IMR-90 (cell line): ENCODE results near the gene SAG. TPM values are rescaled to one million over a fixed set of nuclear protein-coding genes. Genes with fewer than 3 reads are reported as not detected.

ENCODE experiments used
- ATAC-seq: fragments of 200-7000 bp; cut with Tn5 transposase; 2 replicates; pipeline ENCODE4 v1.9.1; 2020; ENCODE audit warnings: low read depth, mild to moderate bottlenecking, moderate library complexity
- BruUV-seq: library from RNA; stranded (reverse); fragments of 400-500 nt; replicated peaks from 2 replicates; lab custom pipeline; 2021; lab: Mats Ljungman, UMichigan
- CTCF ChIA-PET: fragments of 300-600 bp; formaldehyde crosslinking; extraction: SDS; loops from one replicate; lab custom pipeline; 2021; ENCODE audit warnings: antibody characterized with exemption; lab: Yijun Ruan, JAX
- POLR2A ChIA-PET: fragments of 300-600 bp; sonication (Branson Sonifier 250); formaldehyde crosslinking; loops from one replicate; lab custom pipeline; 2022; ENCODE audit warnings: antibody characterized with exemption; ENCODE audit not compliant: unreplicated experiment; lab: Charles Lee
- DNase-seq: peaks from one replicate; pipeline ENCODE4 v3.0.0; 2013
- H2AFZ ChIP-seq: replicated peaks from 2 replicates; pipeline ENCODE3; 2013; ENCODE audit warnings: low read length, mild to moderate bottlenecking; ENCODE audit not compliant: poor library complexity
- H2AK5ac ChIP-seq: 2 replicates; pipeline ENCODE4 v1.6.1; 2013; ENCODE audit warnings: low read depth, low read length, inconsistent platforms
- H2AK9ac ChIP-seq: replicated peaks from 2 replicates; pipeline ENCODE3; 2013; ENCODE audit warnings: mild to moderate bottlenecking, low read depth, low read length, moderate library complexity; ENCODE audit not compliant: poor library complexity
- H2BK120ac ChIP-seq: 2 replicates; pipeline ENCODE4 v1.6.1; 2013; ENCODE audit warnings: low read depth, low read length, inconsistent platforms
- H2BK15ac ChIP-seq: 3 replicates; pipeline ENCODE4 v1.6.1; 2013; ENCODE audit warnings: low read depth, low read length, inconsistent platforms
- H2BK20ac ChIP-seq: 2 replicates; pipeline ENCODE4 v1.6.1; 2013; ENCODE audit warnings: low read depth, mild to moderate bottlenecking, inconsistent platforms, low read length, moderate library complexity
- H2BK5ac ChIP-seq: 2 replicates; pipeline ENCODE4 v1.6.1; 2013; ENCODE audit warnings: mild to moderate bottlenecking, low read depth, low read length, inconsistent platforms; ENCODE audit not compliant: poor library complexity, severe bottlenecking
- H3K14ac ChIP-seq: replicated peaks from 2 replicates; pipeline ENCODE4 v1.6.1; 2013; ENCODE audit warnings: low read depth, low read length, inconsistent platforms
- H3K18ac ChIP-seq: 2 replicates; pipeline ENCODE4 v1.6.1; 2013; ENCODE audit warnings: low read depth, low read length, control low read depth
- H3K23ac ChIP-seq: 2 replicates; pipeline ENCODE4 v1.6.1; 2013; ENCODE audit warnings: low read depth, low read length, inconsistent platforms
- H3K27ac ChIP-seq: 2 replicates; pipeline ENCODE4 v1.5.1; 2013; ENCODE audit warnings: mild to moderate bottlenecking, control low read depth, low read length; ENCODE audit not compliant: insufficient read depth
- H3K27me3 ChIP-seq: 2 replicates; pipeline ENCODE4 v1.6.1; 2013; ENCODE audit warnings: low read length; ENCODE audit not compliant: control insufficient read depth, insufficient read depth
- H3K36me3 ChIP-seq: 2 replicates; pipeline ENCODE4 v1.6.1; 2013; ENCODE audit warnings: low read length, mixed read lengths; ENCODE audit not compliant: control insufficient read depth, insufficient read depth
- H3K4ac ChIP-seq: 2 replicates; pipeline ENCODE4 v1.6.1; 2013; ENCODE audit warnings: low read depth, low read length, inconsistent platforms
- H3K4me1 ChIP-seq: 2 replicates; pipeline ENCODE4 v1.6.1; 2013; ENCODE audit warnings: low read length, mixed read lengths; ENCODE audit not compliant: control insufficient read depth, insufficient read depth
- H3K4me2 ChIP-seq: 2 replicates; pipeline ENCODE4 v1.6.1; 2013; ENCODE audit warnings: low read depth, mild to moderate bottlenecking, control low read depth, low read length, moderate library complexity
- H3K4me3 ChIP-seq: 2 replicates; pipeline ENCODE4 v1.5.1; 2013; ENCODE audit warnings: low read depth, mild to moderate bottlenecking, control low read depth, low read length, moderate library complexity; ENCODE audit not compliant: insufficient read depth
- H3K56ac ChIP-seq: 2 replicates; pipeline ENCODE4 v1.6.1; 2013; ENCODE audit warnings: low read length, inconsistent platforms; ENCODE audit not compliant: insufficient read depth; ENCODE audit errors: extremely low read depth
- H3K79me1 ChIP-seq, 2 experiments: 2 replicates each; pipeline ENCODE4 v1.6.1; 2013; ENCODE audit warnings: low read length in 2 of 2, inconsistent platforms in 1 of 2, low read depth in 1 of 2
- H3K9ac ChIP-seq: 2 replicates; pipeline ENCODE4 v1.6.1; 2013; ENCODE audit warnings: low read depth, low read length, control low read depth
- H3K9me1 ChIP-seq: 2 replicates; pipeline ENCODE4 v1.6.1; 2013; ENCODE audit warnings: low read length, inconsistent platforms; ENCODE audit not compliant: insufficient read depth
- H3K9me3 ChIP-seq: 2 replicates; pipeline ENCODE4 v1.6.1; 2013; ENCODE audit warnings: low read length; ENCODE audit not compliant: control insufficient read depth, insufficient read depth
- H4K20me1 ChIP-seq: 2 replicates; pipeline ENCODE4 v1.6.1; 2013; ENCODE audit warnings: low read length, inconsistent platforms; ENCODE audit not compliant: insufficient read depth
- H4K5ac ChIP-seq: 2 replicates; pipeline ENCODE4 v1.6.1; 2013; ENCODE audit warnings: mild to moderate bottlenecking, low read depth, low read length, control low read depth
- H4K8ac ChIP-seq, 2 experiments: 2 replicates each; pipeline ENCODE4 v1.6.1; 2013; ENCODE audit warnings: low read depth in 2 of 2, low read length in 2 of 2, control low read depth in 1 of 2, inconsistent platforms in 1 of 2
- H4K91ac ChIP-seq: 2 replicates; pipeline ENCODE4 v1.6.1; 2013; ENCODE audit warnings: low read depth, low read length, inconsistent platforms; ENCODE audit not compliant: insufficient read depth
- BHLHE40 ChIP-seq: fragments of 150-350 bp; IDR thresholded peaks from 2 replicates; pipeline ENCODE4 v1.6.1; 2016; ENCODE audit warnings: mild to moderate bottlenecking, low read depth, low read length
- CEBPB ChIP-seq: IDR thresholded peaks from 2 replicates; pipeline ENCODE4 v1.6.1; 2012; ENCODE audit warnings: low read depth, low read length, improper control_type of control experiment
- CHD1 ChIP-seq: IDR thresholded peaks from 2 replicates; pipeline ENCODE4 v1.6.1; 2012; ENCODE audit warnings: low read depth, low read length, improper control_type of control experiment
- ELK1 ChIP-seq: fragments of 150-350 bp; IDR thresholded peaks from 2 replicates; pipeline ENCODE4 v1.6.1; 2016; ENCODE audit warnings: low read depth, mild to moderate bottlenecking, low read length, moderate library complexity, borderline replicate concordance
- FOS ChIP-seq: fragments of 150-350 bp; IDR thresholded peaks from 2 replicates; pipeline ENCODE4 v1.6.1; 2016; ENCODE audit warnings: low read depth, low read length
- MAFK ChIP-seq: IDR thresholded peaks from 2 replicates; pipeline ENCODE4 v1.6.1; 2012; ENCODE audit warnings: low read depth, low read length, improper control_type of control experiment
- MAZ ChIP-seq: IDR thresholded peaks from 2 replicates; pipeline ENCODE4 v1.6.1; 2012; ENCODE audit warnings: low read depth, mild to moderate bottlenecking, low read length, improper control_type of control experiment, moderate library complexity, borderline replicate concordance
- MXI1 ChIP-seq: IDR thresholded peaks from 2 replicates; pipeline ENCODE4 v1.6.1; 2012; ENCODE audit warnings: low read depth, mild to moderate bottlenecking, low read length, moderate library complexity, borderline replicate concordance
- NFE2L2 ChIP-seq: fragments of 150-350 bp; IDR thresholded peaks from 2 replicates; pipeline ENCODE4 v1.6.1; 2016; ENCODE audit warnings: low read depth, mild to moderate bottlenecking, low read length
- POLR2A ChIP-seq: IDR thresholded peaks from 2 replicates; pipeline ENCODE4 v1.6.1; 2012; ENCODE audit warnings: mild to moderate bottlenecking, low read depth, low read length
- RAD21 ChIP-seq: IDR thresholded peaks from 2 replicates; pipeline ENCODE4 v1.6.1; 2012; ENCODE audit warnings: low read length, improper control_type of control experiment
- RCOR1 ChIP-seq: IDR thresholded peaks from 2 replicates; pipeline ENCODE4 v1.6.1; 2012; ENCODE audit warnings: mild to moderate bottlenecking, low read length, improper control_type of control experiment; ENCODE audit not compliant: insufficient replicate concordance
- RFX5 ChIP-seq: IDR thresholded peaks from 2 replicates; pipeline ENCODE4 v1.8.0; 2012; ENCODE audit warnings: low read depth, mild to moderate bottlenecking, low read length, moderate library complexity
- SMC3 ChIP-seq: fragments of 150-350 bp; IDR thresholded peaks from 2 replicates; pipeline ENCODE4 v1.6.1; 2016; ENCODE audit warnings: low read depth, mild to moderate bottlenecking, antibody characterized with exemption, low read length, moderate library complexity
- WGBS, 2 experiments: methylation state at CpG; one replicate each; pipeline versions ENCODE4 v1.1.5 to v1.1.7; 2013; ENCODE audit warnings: missing lambda C conversion rate in 2 of 2; ENCODE audit not compliant: insufficient read length in 1 of 2; ENCODE audit errors: extremely low coverage in 2 of 2; 5-methylcytosine and 5-hydroxymethylcytosine counted together
- dilution Hi-C: fragments of 300-500 bp; cut with HindIII; formaldehyde crosslinking; loops from one replicate; pipeline ENCODE4 v1.14.3; 2018; ENCODE audit warnings: low sequenced_read_pairs; ENCODE audit not compliant: unreplicated experiment
- in situ Hi-C: fragments of 300-500 bp; cut with MboI; formaldehyde crosslinking; loops from 3 replicates; pipeline ENCODE4 v1.14.3; 2019; ENCODE audit warnings: low sequenced_read_pairs, inconsistent platforms, mixed read lengths
- intact Hi-C: fragments of 100-400 bp; cut with micrococcal nuclease; formaldehyde crosslinking; loops from 2 replicates; pipeline ENCODE4 v1.10.0; 2022
- polyA plus RNA-seq, 3 experiments: library from polyadenylated mRNA; depleted of rRNA; stranded (reverse); fragments of >200 nt; gene quantifications; 2 replicates each; pipeline ENCODE4 v1.2.3, GENCODE V29; 2012; ENCODE audit warnings: low replicate concordance in 1 of 3
- total RNA-seq: library from RNA; depleted of rRNA; stranded (reverse); fragments of >200 nt; gene quantifications from 2 replicates; pipeline ENCODE4 v1.2.3, GENCODE V29; 2012
- TF ChIP-seq, protein P1 (sequence below): conservative IDR thresholded peaks from 2 replicates; pipeline ENCODE4 v1.5.1; 2012; ENCODE audit warnings: mild to moderate bottlenecking, low read depth, low read length, improper control_type of control experiment
- TF ChIP-seq, protein P2 (sequence below): fragments of 150-350 bp; IDR thresholded peaks from 2 replicates; pipeline ENCODE4 v1.6.1; 2017; ENCODE audit warnings: mild to moderate bottlenecking, antibody characterized with exemption, low read length, low read depth

Gene SAG
- total and polyA plus RNA-seq, 2 of the 4 experiments (the other 2 are of a cell fraction): not detected

- no peak for DNase-seq
- intact Hi-C loops (loop anchor here (5.0 kb wide), 1 partner anchor 431 kb away; the partner anchor contains the start of gene UGT1A5), dilution Hi-C loops (no loop called here), in situ Hi-C loops (loop anchor here (10.0 kb wide), 1 partner anchor 163 kb away; no protein-coding TSS in a partner anchor)
- ATAC-seq: no peak
- peaks cover 4% of the 10 kb centered on the region; the same call in 1 of the 2 replicates for H3K4me1 ChIP-seq
- H3K9ac ChIP-seq: no peak overlapping the region
- H4K5ac ChIP-seq: no peak overlapping the region
- no peaks in the 10 kb centered on the region for H3K27me3 ChIP-seq
- no peak overlapping the region for H3K23ac ChIP-seq
- no peak overlapping the region for H3K4me3 ChIP-seq
- no peak overlapping the region for H3K18ac ChIP-seq
- H4K91ac ChIP-seq: no peak overlapping the region
- 0 out of 2 replicates have a peak, but pooled peaks cover 8% of the 10 kb centered on the region for H3K9me1 ChIP-seq
- H2AK9ac ChIP-seq: no peak overlapping the region
- no TSS peak for BruUV-seq
- H2BK20ac ChIP-seq: no peak overlapping the region
- no peak overlapping the region for H2BK5ac ChIP-seq
- H2BK120ac ChIP-seq: no peak overlapping the region
- no peaks in the 10 kb centered on the region for H4K20me1 ChIP-seq
- no peak overlapping the region for H2AK5ac ChIP-seq
- CTCF ChIA-PET: no interaction called here
- POLR2A ChIA-PET: interaction anchor here (0.5 kb wide), 1 partner anchor 573 kb away, joined by 3 read pairs; no protein-coding TSS in a partner anchor
- no peak overlapping the region for H4K8ac ChIP-seq
- H3K36me3 ChIP-seq: peaks cover 43% of the 10 kb centered on the region
- no peak overlapping the region for H3K14ac ChIP-seq
- H3K4me2 ChIP-seq: no peak overlapping the region
- H3K79me1 ChIP-seq: peaks cover 0 to 5% of the 10 kb centered on the region in 2 experiments; a peak in 2 of 4 replicates
- no CpG with 5 or more reads among the region's 4 CpGs for WGBS, 2 experiments
- H3K56ac ChIP-seq: no peak overlapping the region
- no peak overlapping the region for H2AFZ ChIP-seq
- H3K27ac ChIP-seq: no peak overlapping the region
- no peak for TF ChIP-seq FOS
- TF ChIP-seq, protein P1, sequence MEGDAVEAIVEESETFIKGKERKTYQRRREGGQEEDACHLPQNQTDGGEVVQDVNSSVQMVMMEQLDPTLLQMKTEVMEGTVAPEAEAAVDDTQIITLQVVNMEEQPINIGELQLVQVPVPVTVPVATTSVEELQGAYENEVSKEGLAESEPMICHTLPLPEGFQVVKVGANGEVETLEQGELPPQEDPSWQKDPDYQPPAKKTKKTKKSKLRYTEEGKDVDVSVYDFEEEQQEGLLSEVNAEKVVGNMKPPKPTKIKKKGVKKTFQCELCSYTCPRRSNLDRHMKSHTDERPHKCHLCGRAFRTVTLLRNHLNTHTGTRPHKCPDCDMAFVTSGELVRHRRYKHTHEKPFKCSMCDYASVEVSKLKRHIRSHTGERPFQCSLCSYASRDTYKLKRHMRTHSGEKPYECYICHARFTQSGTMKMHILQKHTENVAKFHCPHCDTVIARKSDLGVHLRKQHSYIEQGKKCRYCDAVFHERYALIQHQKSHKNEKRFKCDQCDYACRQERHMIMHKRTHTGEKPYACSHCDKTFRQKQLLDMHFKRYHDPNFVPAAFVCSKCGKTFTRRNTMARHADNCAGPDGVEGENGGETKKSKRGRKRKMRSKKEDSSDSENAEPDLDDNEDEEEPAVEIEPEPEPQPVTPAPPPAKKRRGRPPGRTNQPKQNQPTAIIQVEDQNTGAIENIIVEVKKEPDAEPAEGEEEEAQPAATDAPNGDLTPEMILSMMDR: no peak
- TF ChIP-seq MAFK: no peak
- no peak for TF ChIP-seq BHLHE40
- no peak for TF ChIP-seq MXI1
- no peak for TF ChIP-seq POLR2A
- TF ChIP-seq SMC3: no peak
- TF ChIP-seq CHD1: no peak
- no peak for TF ChIP-seq CEBPB
- TF ChIP-seq NFE2L2: no peak
- no peak for TF ChIP-seq RCOR1
- TF ChIP-seq, protein P2, sequence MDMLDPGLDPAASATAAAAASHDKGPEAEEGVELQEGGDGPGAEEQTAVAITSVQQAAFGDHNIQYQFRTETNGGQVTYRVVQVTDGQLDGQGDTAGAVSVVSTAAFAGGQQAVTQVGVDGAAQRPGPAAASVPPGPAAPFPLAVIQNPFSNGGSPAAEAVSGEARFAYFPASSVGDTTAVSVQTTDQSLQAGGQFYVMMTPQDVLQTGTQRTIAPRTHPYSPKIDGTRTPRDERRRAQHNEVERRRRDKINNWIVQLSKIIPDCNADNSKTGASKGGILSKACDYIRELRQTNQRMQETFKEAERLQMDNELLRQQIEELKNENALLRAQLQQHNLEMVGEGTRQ: no peak
- TF ChIP-seq RFX5: no peak
- no peak for TF ChIP-seq ELK1
- no peak for TF ChIP-seq MAZ
- no peak for TF ChIP-seq RAD21
- H3K4ac ChIP-seq: no peak overlapping the region
- no peak overlapping the region for H2BK15ac ChIP-seq
- H3K9me3 ChIP-seq: no peaks in the 10 kb centered on the region
Measured at GRCh38 chr2:233281553-233281952, 26.1 kb upstream of the SAG start.
